HG02763 (cell line): ENCODE results near the gene NRXN3.

ENCODE experiments used
- ATAC-seq: cut with Tn5 transposase; IDR thresholded peaks from one replicate; pipeline ENCODE4 v1.9.1; 2021; ENCODE audit warnings: mild to moderate bottlenecking, moderate library complexity; ENCODE audit not compliant: unreplicated experiment

The NRXN3 gene

DNA sequence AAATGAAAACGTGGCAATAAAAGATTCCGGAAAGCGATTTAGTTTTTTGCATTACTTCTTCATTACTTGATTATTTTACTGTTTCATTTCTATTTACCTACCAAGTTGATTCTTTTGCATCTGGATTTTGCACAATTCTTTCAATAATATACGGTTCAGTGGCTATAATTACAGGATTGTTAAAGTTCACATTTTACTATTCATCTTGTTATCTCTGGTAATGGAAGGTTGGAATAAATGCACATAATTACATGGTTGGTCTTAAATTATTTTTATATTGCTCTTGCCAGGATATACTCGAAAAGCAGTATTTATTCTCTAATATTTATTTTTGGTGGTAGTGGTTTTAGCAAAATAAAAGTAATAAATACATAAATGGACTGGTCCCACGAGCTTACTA is 1203.3 kb downstream of the NRXN3 start:
- no peak for ATAC-seq

DNA sequence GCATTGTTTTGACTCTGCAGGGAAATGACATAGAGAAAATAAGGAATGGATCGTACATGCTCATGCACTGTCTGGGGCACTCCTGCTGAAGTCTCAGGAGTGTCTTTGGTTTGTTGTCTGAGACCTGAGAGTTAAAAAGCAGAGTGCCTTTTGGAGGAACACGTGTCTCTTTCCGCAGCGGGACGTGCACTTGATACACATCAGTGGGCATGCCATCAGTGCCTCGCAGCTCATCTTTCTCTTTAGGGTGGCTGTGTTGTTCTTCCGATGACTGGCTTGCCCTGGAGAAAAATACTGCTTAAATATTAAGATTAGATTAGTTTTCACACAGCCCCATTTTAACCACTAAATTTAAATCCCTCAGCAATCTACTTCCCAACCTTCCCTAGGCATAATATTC is 1205.2 kb downstream of the NRXN3 start:
- ATAC-seq: no peak

DNA sequence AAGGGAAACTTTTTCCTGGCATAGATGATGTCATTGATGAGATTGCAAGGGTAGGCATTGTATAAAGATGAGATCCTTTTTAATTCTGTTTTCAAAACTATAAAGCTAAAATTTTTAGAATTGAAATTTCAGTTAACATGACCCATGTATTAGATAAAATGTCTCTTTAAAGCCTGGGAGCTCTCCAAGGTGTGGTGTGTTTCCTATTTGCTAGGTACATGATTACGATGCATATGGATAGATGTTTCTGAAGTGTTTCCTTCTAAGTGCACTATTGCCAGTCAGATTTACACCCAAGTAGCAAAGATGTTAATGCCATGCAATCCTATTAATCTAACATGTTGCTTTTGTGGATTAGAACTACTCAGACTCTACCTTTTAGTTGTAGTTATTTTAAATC is 1206.4 kb downstream of the NRXN3 start:
- ATAC-seq: no peak

GRCh38 chr14:79378020-79378419 is 1207.8 kb downstream of the NRXN3 start:
- no peak for ATAC-seq

- ATAC-seq: no peak
Observed at GRCh38 chr14:79379266-79379665, 1209.1 kb downstream of the NRXN3 start.

- ATAC-seq: no peak
Observed at GRCh38 chr14:79383031-79383430, 1212.9 kb downstream of the NRXN3 start.

DNA sequence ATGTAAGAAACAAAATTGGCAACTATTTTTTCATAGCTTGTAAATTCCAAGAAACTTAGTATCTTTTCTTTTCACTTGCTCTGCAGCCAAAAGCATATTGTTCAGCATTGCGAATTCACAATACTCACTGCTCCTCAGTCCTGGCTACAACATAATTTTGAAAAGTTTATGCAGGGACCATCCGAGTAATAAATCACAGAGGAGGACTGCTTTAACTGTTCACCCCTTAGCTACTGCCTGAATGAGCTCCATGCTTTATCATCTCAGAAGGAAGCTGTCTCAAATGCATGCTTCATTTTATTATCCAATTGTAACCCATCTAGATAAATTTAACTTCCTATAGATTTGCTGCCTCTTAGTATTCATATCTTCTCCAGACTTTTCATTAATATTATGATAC is 1213.3 kb downstream of the NRXN3 start:
- no peak for ATAC-seq

- ATAC-seq: no peak
Observed at GRCh38 chr14:79395061-79395460, 1224.9 kb downstream of the NRXN3 start.

- no peak for ATAC-seq
Observed at GRCh38 chr14:79404874-79405511, 1234.8 kb downstream of the NRXN3 start.

DNA sequence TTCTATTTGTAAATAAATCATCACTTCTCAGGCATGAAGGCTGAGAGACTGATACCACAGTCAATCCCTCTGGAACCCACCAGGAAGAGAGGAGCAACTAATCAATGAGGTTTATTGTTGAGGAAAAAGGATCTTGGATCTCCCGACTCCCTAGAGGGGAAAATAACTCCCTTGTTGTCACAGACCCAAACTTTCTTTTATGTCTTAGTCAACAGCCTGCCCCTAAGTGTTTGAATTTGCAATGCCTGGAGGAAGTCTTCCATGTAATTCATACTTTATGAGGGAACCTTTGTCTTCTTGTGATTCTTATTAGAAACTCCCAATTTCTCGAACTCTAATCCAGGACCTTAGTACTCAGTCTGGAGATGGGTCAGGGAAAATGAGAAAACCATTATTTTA is 1235.3 kb downstream of the NRXN3 start:
- no peak for ATAC-seq

GRCh38 chr14:79407572-79407971 is 1237.4 kb downstream of the NRXN3 start:
- ATAC-seq: no peak

DNA sequence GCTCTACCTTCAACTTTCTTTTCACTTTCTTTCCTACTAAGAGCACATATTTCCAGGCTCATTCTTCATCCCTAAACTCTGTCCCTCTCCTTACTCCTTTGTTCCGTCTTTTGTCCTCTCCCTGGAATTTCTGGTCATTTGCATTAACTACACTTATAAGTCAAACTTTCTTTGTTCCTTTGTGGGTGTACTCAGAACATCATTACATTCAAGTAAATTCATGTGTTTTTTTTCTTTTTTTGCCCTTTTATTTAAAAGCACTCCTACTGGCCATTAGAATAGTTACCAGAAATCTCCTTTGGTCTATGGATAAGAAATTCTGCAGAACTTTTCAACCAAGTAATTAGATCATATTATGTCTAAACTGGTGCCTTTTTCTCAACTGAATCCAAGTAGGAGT is 1238.5 kb downstream of the NRXN3 start:
- ATAC-seq: no peak

GRCh38 chr14:79411403-79412174 is 1241.4 kb downstream of the NRXN3 start:
- no peak for ATAC-seq

DNA sequence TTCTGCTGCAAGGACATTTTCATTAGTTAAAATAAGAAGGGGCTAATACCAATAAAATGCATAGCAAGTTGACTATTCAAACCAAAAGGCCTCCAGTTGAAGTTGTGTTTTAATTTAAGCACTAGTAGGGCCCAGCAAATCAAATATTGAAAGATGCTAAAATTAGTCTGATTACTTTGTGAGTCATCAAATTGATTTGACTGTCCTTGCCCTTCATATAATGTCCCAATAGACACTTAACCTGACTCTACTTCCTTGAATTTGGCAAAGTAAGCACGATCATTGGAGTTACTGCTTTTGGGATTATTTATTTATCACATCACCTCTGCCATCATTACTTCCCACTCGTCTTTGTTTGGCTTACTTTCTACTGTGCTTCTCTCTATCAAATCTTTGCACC is 1242.6 kb downstream of the NRXN3 start:
- no peak for ATAC-seq

DNA sequence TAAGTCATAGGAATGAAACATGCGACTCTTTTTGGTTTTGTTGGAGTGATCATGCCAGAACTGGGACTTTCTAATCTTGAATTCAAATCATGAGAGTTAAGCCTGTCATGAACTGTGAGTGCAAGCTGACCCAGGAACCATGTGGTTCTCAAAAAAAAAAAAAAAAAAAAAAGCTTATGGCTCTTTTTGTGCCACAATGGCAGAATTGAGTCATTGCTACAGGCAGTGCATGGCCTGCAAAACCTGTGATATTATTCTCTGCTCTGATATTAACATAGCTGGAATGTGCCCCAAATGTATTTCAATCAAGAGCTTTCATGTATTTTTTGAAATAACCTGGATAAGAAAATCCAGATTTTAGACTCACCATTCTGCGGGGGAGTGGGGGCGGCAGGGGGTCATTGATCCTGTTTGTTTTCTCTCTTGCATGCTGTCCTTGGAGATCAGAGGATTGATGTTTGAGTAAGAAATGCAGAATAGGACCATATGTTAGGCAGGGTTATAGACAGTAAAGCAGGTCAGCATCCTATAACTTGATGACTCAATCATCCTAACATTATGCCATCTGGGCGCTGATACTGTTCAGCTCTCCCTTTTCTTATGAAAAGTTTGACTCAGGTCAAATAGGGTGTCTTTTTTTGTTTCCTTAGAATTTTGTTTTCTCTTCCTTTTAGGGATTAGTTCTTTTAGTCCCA is 1243.7 kb downstream of the NRXN3 start:
- no peak for ATAC-seq

DNA sequence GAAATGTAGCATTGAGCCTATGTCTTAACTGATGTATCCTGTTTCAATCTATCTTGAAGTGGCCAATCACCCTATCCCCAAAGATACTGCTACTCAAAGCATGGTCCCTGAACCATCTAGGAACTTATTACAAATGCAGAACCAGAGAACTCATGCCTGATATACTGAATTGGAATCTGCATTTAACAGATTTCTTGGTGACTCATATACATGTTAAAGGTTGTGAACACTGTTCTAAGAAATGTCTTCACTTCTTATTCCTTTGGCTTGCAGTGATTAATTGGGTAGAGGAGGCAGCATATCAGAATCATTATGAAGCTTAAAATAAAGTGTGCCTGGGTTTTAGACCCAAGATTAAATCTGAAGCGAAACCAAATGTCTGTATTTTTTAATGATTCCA is 1245.6 kb downstream of the NRXN3 start:
- no peak for ATAC-seq

GRCh38 chr14:79417961-79418360 is 1247.8 kb downstream of the NRXN3 start:
- no peak for ATAC-seq

GRCh38 chr14:79418649-79419415 is 1248.7 kb downstream of the NRXN3 start:
- ATAC-seq: no peak

DNA sequence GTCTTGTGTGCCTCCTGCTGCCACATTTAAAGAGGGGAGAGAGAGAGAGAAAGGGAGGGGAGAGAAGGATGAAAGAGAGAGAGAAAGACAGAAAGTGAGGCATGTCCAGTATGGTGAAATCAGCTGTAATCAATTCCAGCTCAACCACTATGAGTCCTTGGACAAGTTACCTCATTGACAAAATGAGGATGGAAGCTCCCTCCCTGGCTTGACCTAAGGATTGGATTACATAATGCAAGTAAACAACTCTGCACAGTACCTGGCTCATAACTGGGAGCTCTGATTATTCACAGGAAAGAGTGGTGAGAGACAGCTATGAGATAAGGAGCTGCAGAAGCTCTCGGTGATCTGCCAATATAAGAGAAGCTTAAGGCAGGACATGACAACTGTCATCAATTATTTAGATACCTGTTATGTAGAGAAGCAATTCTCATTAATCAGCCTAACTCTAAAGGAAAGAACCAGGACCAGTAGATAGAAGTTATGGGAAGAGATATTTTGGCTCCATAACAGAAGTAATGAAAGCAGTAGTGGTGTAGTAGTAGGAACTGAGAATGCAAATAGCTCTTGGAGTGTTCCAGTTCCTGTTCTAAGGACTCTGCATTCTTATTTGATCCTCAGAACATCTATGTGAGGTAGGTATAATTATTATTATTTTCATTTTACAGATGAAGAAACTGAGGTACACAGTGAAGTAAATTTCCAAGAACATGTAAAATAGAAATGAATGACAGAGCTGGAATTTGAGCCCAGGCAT is 1249.6 kb downstream of the NRXN3 start:
- no peak for ATAC-seq

- no peak for ATAC-seq
Observed at GRCh38 chr14:79420725-79421124, 1250.6 kb downstream of the NRXN3 start.

GRCh38 chr14:79421811-79422210 is 1251.6 kb downstream of the NRXN3 start:
- no peak for ATAC-seq
